OCI-LY1 (cell line): ENCODE measurements around the gene ZNF407.

Source experiments
- H2AFZ ChIP-seq: fragments of 200-600 bp; sonication (generic), shearing (Covaris generic); 2 replicates; pipeline ENCODE4 v1.6.0; 2014; ENCODE audit warnings: antibody characterized with exemption, mild to moderate bottlenecking, low read length
- H3F3A ChIP-seq: fragments of 200-600 bp; sonication (generic), shearing (Covaris generic); 2 replicates; pipeline ENCODE4 v1.6.0; 2014; ENCODE audit warnings: mild to moderate bottlenecking, antibody characterized with exemption, low read length, moderate library complexity; ENCODE audit not compliant: insufficient read depth
- H3K27ac ChIP-seq: fragments of 200-600 bp; sonication (generic); 2 replicates; pipeline ENCODE4 v1.5.1; 2014; ENCODE audit warnings: low read length, mixed run types, mild to moderate bottlenecking, low read depth; ENCODE audit not compliant: poor library complexity, severe bottlenecking
- H3K27me3 ChIP-seq: fragments of 200-600 bp; sonication (generic); 2 replicates; pipeline ENCODE4 v1.6.0; 2014; ENCODE audit warnings: antibody characterized with exemption, mild to moderate bottlenecking, low read length, moderate library complexity; ENCODE audit not compliant: insufficient read depth
- H3K36me3 ChIP-seq: fragments of 200-600 bp; sonication (generic); 2 replicates; pipeline ENCODE4 v1.6.1; 2014; ENCODE audit warnings: mild to moderate bottlenecking, antibody characterized with exemption, low read length, moderate library complexity, mixed read lengths; ENCODE audit not compliant: insufficient read depth
- H3K4me1 ChIP-seq: fragments of 200-600 bp; sonication (generic); 2 replicates; pipeline ENCODE4 v1.5.1; 2014; ENCODE audit warnings: mild to moderate bottlenecking, low read length, moderate library complexity; ENCODE audit not compliant: insufficient read depth, severe bottlenecking
- H3K4me2 ChIP-seq: fragments of 200-600 bp; sonication (generic), shearing (Covaris generic); 2 replicates; pipeline ENCODE4 v1.6.1; 2014; ENCODE audit warnings: low read length
- H3K4me3 ChIP-seq: fragments of 200-600 bp; sonication (generic); 2 replicates; pipeline ENCODE4 v1.5.1; 2014; ENCODE audit warnings: low read length, low read depth, mild to moderate bottlenecking, mixed read lengths; ENCODE audit not compliant: poor library complexity, severe bottlenecking
- H3K79me2 ChIP-seq: fragments of 200-600 bp; shearing (Covaris generic); 2 replicates; pipeline ENCODE4 v1.6.1; 2016; ENCODE audit warnings: mixed run types, low read length, mixed read lengths; ENCODE audit not compliant: insufficient read depth
- H3K9ac ChIP-seq: fragments of 200-600 bp; sonication (generic), shearing (Covaris generic); 2 replicates; pipeline ENCODE4 v1.6.1; 2014; ENCODE audit warnings: mild to moderate bottlenecking, low read length, mixed read lengths
- H3K9me2 ChIP-seq: fragments of 200-600 bp; sonication (generic), shearing (Covaris generic); 2 replicates; pipeline ENCODE4 v1.6.1; 2014; ENCODE audit warnings: low read depth, mild to moderate bottlenecking, low read length, mixed read lengths
- H3K9me3 ChIP-seq: fragments of 200-600 bp; shearing (Covaris generic); 2 replicates; pipeline ENCODE4 v1.6.1; 2014; ENCODE audit warnings: low read length, mixed read lengths
- H4K20me1 ChIP-seq: fragments of 200-600 bp; sonication (generic), shearing (Covaris generic); 2 replicates; pipeline ENCODE4 v1.6.0; 2016; ENCODE audit warnings: mild to moderate bottlenecking, low read length; ENCODE audit not compliant: insufficient read depth
- CTCF ChIP-seq: fragments of 200-600 bp; sonication (generic), shearing (Covaris generic); IDR thresholded peaks from 2 replicates; pipeline ENCODE4 v1.5.1; 2017; ENCODE audit warnings: mild to moderate bottlenecking, antibody characterized with exemption, low read length, moderate library complexity, mixed read lengths
- EZH2 ChIP-seq: fragments of 200-600 bp; sonication (generic), shearing (Covaris generic); IDR thresholded peaks from 2 replicates; pipeline ENCODE4 v1.8.0; 2017; ENCODE audit warnings: borderline replicate concordance, mixed run types, mild to moderate bottlenecking, antibody characterized with exemption, low read length, moderate library complexity, mixed read lengths

The ZNF407 gene

GRCh38 chr18:74632351-74632679 lies 34.6 kb downstream of the ZNF407 start:
- peaks cover 27% of the 10 kb centered on the region; the same call in 1 of the 2 replicates for H3K36me3 ChIP-seq
- H3K4me2 ChIP-seq = no peak overlapping the region
- H3K9me2 ChIP-seq = no peaks in the 10 kb centered on the region
- no peaks in the 10 kb centered on the region for H4K20me1 ChIP-seq
- H3K4me1 ChIP-seq = no peaks in the 10 kb centered on the region
- no peak overlapping the region for H2AFZ ChIP-seq
- no peak overlapping the region for H3K9ac ChIP-seq
- no peak for TF ChIP-seq EZH2
- TF ChIP-seq CTCF = no peak
- no peaks in the 10 kb centered on the region for H3K27me3 ChIP-seq
- H3K79me2 ChIP-seq = peaks cover 7% of the 10 kb centered on the region; the same call in 1 of the 2 replicates
- no peaks in the 10 kb centered on the region for H3K9me3 ChIP-seq
- H3K27ac ChIP-seq = no peak overlapping the region
- H3F3A ChIP-seq = no peaks in the 10 kb centered on the region
- H3K4me3 ChIP-seq = no peak overlapping the region

DNA sequence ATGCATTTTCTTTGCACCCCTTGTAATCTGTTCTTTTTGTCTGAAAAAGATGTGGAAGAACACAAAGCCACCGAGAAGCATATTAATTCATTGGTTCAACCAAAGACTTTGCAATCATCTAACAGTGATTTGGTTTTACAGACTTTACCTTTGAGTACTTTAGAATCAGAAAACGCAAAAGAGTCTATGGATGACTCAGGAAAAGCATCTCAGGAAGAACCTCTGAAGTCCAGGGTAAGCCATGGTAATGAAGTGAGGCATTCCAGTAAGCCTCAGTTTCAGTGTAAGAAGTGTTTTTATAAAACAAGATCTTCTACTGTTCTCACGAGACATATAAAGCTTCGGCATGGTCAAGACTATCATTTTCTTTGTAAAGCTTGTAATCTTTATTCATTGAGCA lies 35.2 kb downstream of the ZNF407 start:
- H3K27me3 ChIP-seq = no peaks in the 10 kb centered on the region
- no peak overlapping the region for H3K9ac ChIP-seq
- no peak for TF ChIP-seq EZH2
- TF ChIP-seq CTCF = no peak
- no peaks in the 10 kb centered on the region for H3F3A ChIP-seq
- peaks cover 7% of the 10 kb centered on the region; the same call in 1 of the 2 replicates for H3K79me2 ChIP-seq
- no peak overlapping the region for H2AFZ ChIP-seq
- no peaks in the 10 kb centered on the region for H3K9me2 ChIP-seq
- H3K4me1 ChIP-seq = no peaks in the 10 kb centered on the region
- no peak overlapping the region for H3K27ac ChIP-seq
- H3K4me2 ChIP-seq = no peak overlapping the region
- no peak overlapping the region for H3K4me3 ChIP-seq
- no peaks in the 10 kb centered on the region for H3K9me3 ChIP-seq
- no peaks in the 10 kb centered on the region for H4K20me1 ChIP-seq
- H3K36me3 ChIP-seq = peaks cover 27% of the 10 kb centered on the region; the same call in 1 of the 2 replicates

DNA sequence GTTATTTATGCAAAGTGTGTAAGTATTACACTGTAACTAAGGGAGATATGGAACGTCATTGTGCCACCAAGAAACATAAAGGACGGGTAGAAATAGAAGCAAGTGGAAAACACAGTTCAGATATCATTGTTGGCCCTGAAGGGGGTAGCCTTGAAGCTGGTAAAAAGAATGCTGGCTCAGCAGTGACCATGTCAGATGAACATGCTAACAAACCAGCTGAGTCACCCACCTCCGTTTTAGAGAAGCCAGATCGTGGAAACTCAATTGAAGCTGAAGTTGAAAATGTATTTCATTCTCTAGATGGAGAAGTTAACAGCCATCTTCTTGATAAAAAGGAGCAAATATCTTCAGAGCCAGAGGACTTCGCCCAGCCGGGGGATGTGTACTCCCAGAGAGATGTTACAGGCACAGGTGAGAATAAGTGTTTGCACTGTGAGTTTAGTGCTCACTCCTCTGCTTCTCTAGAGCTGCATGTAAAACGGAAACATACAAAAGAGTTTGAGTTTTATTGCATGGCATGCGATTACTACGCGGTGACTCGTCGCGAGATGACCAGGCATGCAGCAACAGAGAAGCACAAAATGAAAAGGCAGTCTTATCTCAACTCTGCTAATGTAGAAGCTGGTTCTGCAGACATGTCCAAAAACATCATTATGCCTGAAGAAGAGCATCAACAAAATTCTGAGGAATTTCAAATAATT lies 36.1 kb downstream of the ZNF407 start:
- Histone ChIP-seq H2AFZ (no peak overlapping the region), H4K20me1 (no peaks in the 10 kb centered on the region), H3K79me2 (peaks cover 7% of the 10 kb centered on the region; the same call in 1 of the 2 replicates), H3K4me1 (no peaks in the 10 kb centered on the region), H3K27me3 (no peaks in the 10 kb centered on the region), H3K9ac (no peak overlapping the region), H3K9me2 (no peaks in the 10 kb centered on the region), H3K27ac (no peak overlapping the region), H3F3A (no peaks in the 10 kb centered on the region), H3K4me2 (no peak overlapping the region), H3K36me3 (peaks cover 27% of the 10 kb centered on the region; the same call in 1 of the 2 replicates), H3K4me3 (no peak overlapping the region), H3K9me3 (no peaks in the 10 kb centered on the region)
- TF ChIP-seq CTCF (no peak), EZH2 (no peak)
